ENCODE data around the gene CMPK1.

Gene CMPK1

DNA sequence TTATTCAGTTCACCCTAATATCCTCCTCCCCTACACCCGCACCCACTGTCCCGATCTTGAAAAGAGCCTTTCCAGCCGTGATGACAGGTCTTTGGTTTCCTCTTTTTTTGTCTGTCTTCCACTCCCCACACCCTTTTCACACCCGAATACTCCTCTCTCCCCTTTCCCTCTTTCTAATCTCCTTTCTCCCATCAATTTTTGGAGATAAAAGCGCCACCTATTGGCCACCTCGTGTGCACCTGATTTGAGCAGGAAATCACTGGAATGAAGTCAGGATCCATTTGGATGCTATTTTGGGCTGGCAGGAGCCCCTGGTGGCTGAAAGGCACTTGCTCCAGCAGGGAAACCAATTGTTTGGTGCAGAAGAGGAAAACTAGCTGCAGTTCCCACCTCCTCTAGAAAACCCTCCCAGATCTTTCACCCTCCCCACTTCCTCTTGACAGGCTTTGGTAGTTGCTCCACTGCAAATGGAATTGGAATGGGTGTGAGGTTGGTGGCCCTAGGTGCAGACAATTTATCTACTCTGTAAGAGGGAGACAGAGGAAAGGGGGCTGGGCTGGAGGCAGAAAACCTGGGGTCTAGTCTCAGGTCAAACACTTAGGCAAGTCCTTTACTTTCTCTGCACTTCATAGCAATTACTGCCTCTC, 90.9 kb downstream of the CMPK1 start:
- DNase-seq = no peak
